HepG2 (cell line): ENCODE results near the gene DSTN. TPM values are rescaled to one million over a fixed set of nuclear protein-coding genes. Genes with fewer than 3 reads are reported as not detected.
A peak's percentile ranks its signal among the peaks of the same experiment; 100 is the strongest.

Source experiments
- ASH2L ChIP-seq: fragments of 300-600, 200-600 bp; sonication (generic); IDR thresholded peaks from 2 replicates; pipeline ENCODE4 v1.7.0; 2017; ENCODE audit warnings: low read depth, mild to moderate bottlenecking, moderate library complexity, mixed read lengths, low read length; ENCODE audit not compliant: insufficient read length
- CENPT ChIP-seq: sonication (generic); formaldehyde crosslinking; IDR thresholded peaks from 2 replicates; pipeline ENCODE4 v1.8.0; 2022; ENCODE audit warnings: low read depth, mild to moderate bottlenecking, moderate library complexity, missing genetic modification reagents
- CENPX ChIP-seq: sonication (generic); formaldehyde crosslinking; IDR thresholded peaks from 2 replicates; pipeline ENCODE4 v1.9.0; 2021; ENCODE audit warnings: mild to moderate bottlenecking, missing genetic modification reagents, moderate library complexity
- ELF3 ChIP-seq: IDR thresholded peaks from 2 replicates; pipeline ENCODE4 v1.6.1; 2016; ENCODE audit warnings: missing genetic modification reagents, missing compliant biosample characterization
- FOXJ3 ChIP-seq: sonication (generic); formaldehyde crosslinking; IDR thresholded peaks from 2 replicates; pipeline ENCODE4 v1.4.0; 2020; ENCODE audit warnings: missing genetic modification reagents, mild to moderate bottlenecking, borderline replicate concordance
- GZF1 ChIP-seq: sonication (generic); formaldehyde crosslinking; IDR thresholded peaks from 2 replicates; pipeline ENCODE4 v1.5.1; 2020; ENCODE audit warnings: mild to moderate bottlenecking, missing genetic modification reagents
- NR2F2 ChIP-seq: IDR thresholded peaks from 2 replicates; pipeline ENCODE4 v1.6.1; 2012; ENCODE audit warnings: low read depth, inconsistent platforms, borderline replicate concordance
- PCBP1 ChIP-seq: fragments of 200-400 bp; formaldehyde crosslinking; IDR thresholded peaks from 2 replicates; pipeline ENCODE4 v1.6.1; 2017; ENCODE audit warnings: mild to moderate bottlenecking, low read depth, low read length, borderline replicate concordance
- PHF5A ChIP-seq: IDR thresholded peaks from one replicate; pipeline ENCODE4 v1.6.1; 2018; ENCODE audit warnings: low read depth, missing genetic modification reagents; ENCODE audit not compliant: unreplicated experiment
- POLR2A ChIP-seq, 2 experiments: IDR thresholded peaks; 2 replicates each; pipeline ENCODE4 v1.6.1; 2011; ENCODE audit warnings: low read depth in 2 of 2, low read length in 2 of 2, mild to moderate bottlenecking in 1 of 2, moderate library complexity in 1 of 2; ENCODE audit not compliant: insufficient read depth in 1 of 2
- PRMT3 ChIP-seq: sonication (generic); formaldehyde crosslinking; IDR thresholded peaks from 2 replicates; pipeline ENCODE4 v1.8.1; 2022; ENCODE audit warnings: low read depth, mild to moderate bottlenecking, moderate library complexity, missing genetic modification reagents, borderline replicate concordance
- TRIM24 ChIP-seq: sonication (generic); formaldehyde crosslinking; IDR thresholded peaks from 2 replicates; pipeline ENCODE4 v1.8.0; 2022; ENCODE audit warnings: mild to moderate bottlenecking, missing genetic modification reagents
- ZNF232 ChIP-seq: sonication (generic); formaldehyde crosslinking; IDR thresholded peaks from 2 replicates; pipeline ENCODE4 v1.4.0; 2020; ENCODE audit warnings: missing genetic modification reagents, borderline replicate concordance
- ZNF382 ChIP-seq: sonication (generic); formaldehyde crosslinking; IDR thresholded peaks from 2 replicates; pipeline ENCODE4 v1.5.0; 2020; ENCODE audit warnings: missing genetic modification reagents, mild to moderate bottlenecking, borderline replicate concordance
- ZNF441 ChIP-seq: sonication (generic); formaldehyde crosslinking; IDR thresholded peaks from 2 replicates; pipeline ENCODE4 v1.7.0; 2021; ENCODE audit warnings: missing genetic modification reagents, borderline replicate concordance
- polyA plus RNA-seq, 8 experiments: library from polyadenylated mRNA; depleted of rRNA in 3 of 8; stranded (reverse) in 7 of 8; unstranded in 1 of 8; fragments of >200 nt; fragmentation: Illumina TruSeq in 4 of 8; extraction: Trizol in 4 of 8; gene quantifications; 2 replicates each; pipeline versions ENCODE4 v1.2.1 to v1.2.3, GENCODE V29; 2011 to 2016; ENCODE audit warnings: low read depth in 4 of 8, missing spikeins in 1 of 8, mixed read lengths in 1 of 8; ENCODE audit not compliant: insufficient read depth in 1 of 8
- total RNA-seq, 5 experiments: library from RNA; depleted of rRNA; stranded (reverse); fragments of >200 nt; fragmentation: Illumina TruSeq; extraction: Trizol; gene quantifications; 2 replicates each; pipeline ENCODE4 v1.2.3, GENCODE V29; 2016; ENCODE audit warnings: low read depth in 1 of 5
- TF ChIP-seq, protein P1 (sequence below), 2 experiments: sonication (generic) in 1 of 2; formaldehyde crosslinking in 1 of 2; IDR thresholded peaks; 2 replicates each; pipeline versions ENCODE4 v1.6.1 to v1.9.0; 2014 to 2022; ENCODE audit warnings: antibody characterized with exemption in 1 of 2, borderline replicate concordance in 1 of 2, inconsistent platforms in 1 of 2, low read depth in 1 of 2, missing genetic modification reagents in 1 of 2
- TF ChIP-seq, protein P2 (sequence below): sonication (generic); formaldehyde crosslinking; IDR thresholded peaks from 2 replicates; pipeline ENCODE4 v1.5.0; 2020; ENCODE audit warnings: mild to moderate bottlenecking, missing genetic modification reagents
- TF ChIP-seq, protein P3 (sequence below): IDR thresholded peaks from 2 replicates; pipeline ENCODE4 v1.6.1; 2016; ENCODE audit warnings: low read depth, borderline replicate concordance
- TF ChIP-seq, protein P4 (sequence below): sonication (generic); formaldehyde crosslinking; IDR thresholded peaks from 2 replicates; pipeline ENCODE4 v1.5.0; 2020; ENCODE audit warnings: missing genetic modification reagents

DSTN gene
- total and polyA plus RNA-seq, 2 of the 13 experiments (the other 11 are each of a cell fraction or from before 2014, with no cell fraction given), result 27.6 to 106 TPM

DNA sequence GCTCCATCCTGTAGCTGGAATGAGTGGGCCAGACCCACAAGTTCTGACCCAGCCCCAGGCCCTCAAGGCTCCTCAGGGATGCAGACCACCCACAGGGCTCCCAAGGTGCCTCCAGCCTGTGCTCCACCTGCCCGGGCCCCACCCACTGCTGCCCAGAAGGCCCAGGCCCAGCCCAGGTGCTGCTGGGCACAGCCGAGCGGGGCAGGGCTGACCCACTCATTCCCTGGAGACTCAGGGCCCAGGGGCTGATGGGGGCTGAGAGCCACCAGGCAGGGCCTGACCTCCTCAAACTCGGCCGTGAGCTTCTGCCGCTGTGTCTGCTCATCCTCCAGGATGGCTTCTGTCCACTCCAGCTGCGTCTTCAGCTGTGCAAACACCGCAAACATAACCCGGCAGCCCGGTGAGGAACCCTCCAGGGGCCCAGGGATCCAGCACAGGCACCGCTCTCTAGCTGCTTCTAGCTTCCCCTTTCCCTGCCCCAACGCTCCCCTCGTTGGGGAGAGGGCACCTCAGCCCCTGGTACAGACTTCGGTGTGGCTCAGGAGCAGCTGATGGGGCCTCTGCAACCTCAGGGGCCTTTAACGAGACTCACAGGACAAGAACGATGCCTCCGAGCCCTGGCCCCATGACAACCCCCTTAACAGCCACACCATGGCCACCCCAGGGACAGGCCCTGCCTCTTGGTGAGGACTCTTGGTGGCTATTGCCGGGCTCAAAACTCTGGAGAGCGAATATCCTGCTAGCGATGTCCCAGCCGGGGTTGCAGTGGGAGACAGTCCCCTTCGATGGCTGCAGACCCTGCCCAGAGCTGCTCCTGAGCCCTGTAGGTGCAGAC is 46.0 kb downstream of the DSTN start (continued):
- TF ChIP-seq, protein P1, sequence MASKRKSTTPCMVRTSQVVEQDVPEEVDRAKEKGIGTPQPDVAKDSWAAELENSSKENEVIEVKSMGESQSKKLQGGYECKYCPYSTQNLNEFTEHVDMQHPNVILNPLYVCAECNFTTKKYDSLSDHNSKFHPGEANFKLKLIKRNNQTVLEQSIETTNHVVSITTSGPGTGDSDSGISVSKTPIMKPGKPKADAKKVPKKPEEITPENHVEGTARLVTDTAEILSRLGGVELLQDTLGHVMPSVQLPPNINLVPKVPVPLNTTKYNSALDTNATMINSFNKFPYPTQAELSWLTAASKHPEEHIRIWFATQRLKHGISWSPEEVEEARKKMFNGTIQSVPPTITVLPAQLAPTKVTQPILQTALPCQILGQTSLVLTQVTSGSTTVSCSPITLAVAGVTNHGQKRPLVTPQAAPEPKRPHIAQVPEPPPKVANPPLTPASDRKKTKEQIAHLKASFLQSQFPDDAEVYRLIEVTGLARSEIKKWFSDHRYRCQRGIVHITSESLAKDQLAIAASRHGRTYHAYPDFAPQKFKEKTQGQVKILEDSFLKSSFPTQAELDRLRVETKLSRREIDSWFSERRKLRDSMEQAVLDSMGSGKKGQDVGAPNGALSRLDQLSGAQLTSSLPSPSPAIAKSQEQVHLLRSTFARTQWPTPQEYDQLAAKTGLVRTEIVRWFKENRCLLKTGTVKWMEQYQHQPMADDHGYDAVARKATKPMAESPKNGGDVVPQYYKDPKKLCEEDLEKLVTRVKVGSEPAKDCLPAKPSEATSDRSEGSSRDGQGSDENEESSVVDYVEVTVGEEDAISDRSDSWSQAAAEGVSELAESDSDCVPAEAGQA (IDR thresholded peaks at IDR 0.05; ENCODE audit: low read depth), result no peak
- TF ChIP-seq, protein P1 (CRISPR knock-in tag; IDR thresholded peaks at IDR 0.05; ENCODE audit: borderline replicate concordance), result no peak
- TF ChIP-seq, protein P2, sequence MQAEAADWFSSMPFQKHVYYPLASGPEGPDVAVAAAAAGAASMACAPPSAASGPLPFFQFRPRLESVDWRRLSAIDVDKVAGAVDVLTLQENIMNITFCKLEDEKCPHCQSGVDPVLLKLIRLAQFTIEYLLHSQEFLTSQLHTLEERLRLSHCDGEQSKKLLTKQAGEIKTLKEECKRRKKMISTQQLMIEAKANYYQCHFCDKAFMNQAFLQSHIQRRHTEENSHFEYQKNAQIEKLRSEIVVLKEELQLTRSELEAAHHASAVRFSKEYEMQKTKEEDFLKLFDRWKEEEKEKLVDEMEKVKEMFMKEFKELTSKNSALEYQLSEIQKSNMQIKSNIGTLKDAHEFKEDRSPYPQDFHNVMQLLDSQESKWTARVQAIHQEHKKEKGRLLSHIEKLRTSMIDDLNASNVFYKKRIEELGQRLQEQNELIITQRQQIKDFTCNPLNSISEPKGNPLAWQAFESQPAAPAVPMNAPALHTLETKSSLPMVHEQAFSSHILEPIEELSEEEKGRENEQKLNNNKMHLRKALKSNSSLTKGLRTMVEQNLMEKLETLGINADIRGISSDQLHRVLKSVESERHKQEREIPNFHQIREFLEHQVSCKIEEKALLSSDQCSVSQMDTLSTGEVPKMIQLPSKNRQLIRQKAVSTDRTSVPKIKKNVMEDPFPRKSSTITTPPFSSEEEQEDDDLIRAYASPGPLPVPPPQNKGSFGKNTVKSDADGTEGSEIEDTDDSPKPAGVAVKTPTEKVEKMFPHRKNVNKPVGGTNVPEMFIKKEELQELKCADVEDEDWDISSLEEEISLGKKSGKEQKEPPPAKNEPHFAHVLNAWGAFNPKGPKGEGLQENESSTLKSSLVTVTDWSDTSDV (CRISPR knock-in tag), result no peak
- TF ChIP-seq TRIM24 (no peak), PRMT3 (CRISPR knock-in tag) (no peak), ZNF441 (no peak), ELF3 (CRISPR knock-in tag) (no peak), PCBP1 (no peak), POLR2A (IDR thresholded peaks at IDR 0.05; ENCODE audit: insufficient read depth in 1 of 2, low read depth in 2 of 2, low read length in 2 of 2) (peak in 1 of 2 experiments; percentile 31; a peak in 1 of 4 replicates), ASH2L (no peak), ZNF232 (CRISPR knock-in tag) (no peak), ZNF382 (CRISPR knock-in tag) (no peak), CENPX (CRISPR knock-in tag) (no peak), GZF1 (CRISPR knock-in tag) (no peak), PHF5A (CRISPR knock-in tag) (no peak), FOXJ3 (CRISPR knock-in tag) (no peak), NR2F2 (no peak), CENPT (CRISPR knock-in tag) (no peak)
- TF ChIP-seq, protein P3, sequence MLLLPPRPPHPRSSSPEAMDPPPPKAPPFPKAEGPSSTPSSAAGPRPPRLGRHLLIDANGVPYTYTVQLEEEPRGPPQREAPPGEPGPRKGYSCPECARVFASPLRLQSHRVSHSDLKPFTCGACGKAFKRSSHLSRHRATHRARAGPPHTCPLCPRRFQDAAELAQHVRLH (CRISPR knock-in tag), result no peak
- TF ChIP-seq, protein P4, sequence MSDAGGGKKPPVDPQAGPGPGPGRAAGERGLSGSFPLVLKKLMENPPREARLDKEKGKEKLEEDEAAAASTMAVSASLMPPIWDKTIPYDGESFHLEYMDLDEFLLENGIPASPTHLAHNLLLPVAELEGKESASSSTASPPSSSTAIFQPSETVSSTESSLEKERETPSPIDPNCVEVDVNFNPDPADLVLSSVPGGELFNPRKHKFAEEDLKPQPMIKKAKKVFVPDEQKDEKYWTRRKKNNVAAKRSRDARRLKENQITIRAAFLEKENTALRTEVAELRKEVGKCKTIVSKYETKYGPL (CRISPR knock-in tag), result no peak
